H54 (cell line): ENCODE data around the gene LDLRAD3.

ENCODE experiments used
- DNase-seq: peaks from one replicate; pipeline ENCODE4 v3.0.0; 2011; ENCODE audit warnings: low spot score, mixed read lengths; ENCODE audit not compliant: insufficient read length
- FAIRE-seq: peaks from 3 replicates; lab custom pipeline; 2011; peaks lifted over from hg19 to GRCh38; lab: Jason Lieb, UNC
- POLR2A ChIP-seq: IDR thresholded peaks from 2 replicates; pipeline ENCODE4 v1.6.1; 2011; ENCODE audit warnings: low read depth, mild to moderate bottlenecking, low read length

LDLRAD3 gene

GRCh38 chr11:36222831-36223635, 279.2 kb downstream of the LDLRAD3 start:
- no peak for TF ChIP-seq POLR2A
- DNase-seq: no peak
- no peak for FAIRE-seq

GRCh38 chr11:36224209-36224882, 280.5 kb downstream of the LDLRAD3 start:
- DNase-seq (no peak), FAIRE-seq (no peak)
- no peak for TF ChIP-seq POLR2A

- DNase-seq: no peak
- TF ChIP-seq POLR2A: no peak
- no peak for FAIRE-seq
Observed at GRCh38 chr11:36227044-36227443, 283.2 kb downstream of the LDLRAD3 start.

- DNase-seq (no peak), FAIRE-seq (no peak)
Observed at GRCh38 chr11:36228689-36229088, 284.8 kb downstream of the LDLRAD3 start.

GRCh38 chr11:36229091-36229705, 285.3 kb downstream of the LDLRAD3 start:
- DNase-seq: no peak
- no peak for FAIRE-seq
- no peak for TF ChIP-seq POLR2A

More at GRCh38 chr11:36228689-36229088, 284.8 kb downstream of the LDLRAD3 start:
- no peak for TF ChIP-seq POLR2A

GRCh38 chr11:36230779-36231699, 287.2 kb downstream of the LDLRAD3 start:
- TF ChIP-seq POLR2A: no peak
- DNase-seq (peak; percentile 53), FAIRE-seq (no peak)

GRCh38 chr11:36233204-36233603, 289.3 kb downstream of the LDLRAD3 start:
- TF ChIP-seq POLR2A: no peak
- DNase-seq: no peak
- FAIRE-seq: no peak

GRCh38 chr11:36234825-36235224, 291.0 kb downstream of the LDLRAD3 start:
- TF ChIP-seq POLR2A: no peak
- no peak for FAIRE-seq
- no peak for DNase-seq

- no peak for DNase-seq
- FAIRE-seq: no peak
Observed at GRCh38 chr11:36235750-36236149, 291.9 kb downstream of the LDLRAD3 start.

GRCh38 chr11:36237391-36237790, 293.5 kb downstream of the LDLRAD3 start:
- DNase-seq (no peak), FAIRE-seq (no peak)
- no peak for TF ChIP-seq POLR2A

More at GRCh38 chr11:36235750-36236149, 291.9 kb downstream of the LDLRAD3 start:
- no peak for TF ChIP-seq POLR2A

GRCh38 chr11:36238036-36238631, 294.3 kb downstream of the LDLRAD3 start:
- DNase-seq: no peak
- no peak for FAIRE-seq
- no peak for TF ChIP-seq POLR2A

GRCh38 chr11:36238881-36239280, 295.0 kb downstream of the LDLRAD3 start:
- FAIRE-seq (no peak), DNase-seq (no peak)
- TF ChIP-seq POLR2A: no peak

GRCh38 chr11:36239636-36240035, 295.8 kb downstream of the LDLRAD3 start:
- TF ChIP-seq POLR2A: no peak
- FAIRE-seq (no peak), DNase-seq (no peak)

- DNase-seq: no peak
- no peak for FAIRE-seq
- no peak for TF ChIP-seq POLR2A
Observed at GRCh38 chr11:36240173-36240572, 296.3 kb downstream of the LDLRAD3 start.
